Measurements from ENCODE around the gene UST.

UST gene

GRCh38 chr6:148794797-148795196, 48.0 kb downstream of the UST start:
- H3K9ac ChIP-seq (ENCODE audit: low read length): no peak overlapping the region
- no peaks in the 10 kb centered on the region for H3K36me3 ChIP-seq (ENCODE audit: low read length)
- no peaks in the 10 kb centered on the region for H3K9me3 ChIP-seq (ENCODE audit: insufficient read depth, low read length)
- no peaks in the 10 kb centered on the region for H3K27me3 ChIP-seq (ENCODE audit: low read length)
- H2AFZ ChIP-seq (ENCODE audit: low read depth, low read length, severe bottlenecking): no peak overlapping the region
- no peaks in the 10 kb centered on the region for H4K20me1 ChIP-seq (ENCODE audit: low read depth, low read length)
- H3K4me3 ChIP-seq (ENCODE audit: insufficient read depth, low read length, poor library complexity, severe bottlenecking): no peak overlapping the region
- H3K4me2 ChIP-seq (ENCODE audit: low read depth, low read length, poor library complexity, severe bottlenecking): no peak overlapping the region
- no peak for TF ChIP-seq EZH2phosphoT487 (conservative IDR thresholded peaks at IDR 0.05; ENCODE audit: low read length)
- TF ChIP-seq CTCF (IDR thresholded peaks at IDR 0.05; ENCODE audit: insufficient read depth, low read length, poor library complexity, severe bottlenecking): no peak
- no peak overlapping the region for H3K27ac ChIP-seq (ENCODE audit: low read depth, low read length)
- no peaks in the 10 kb centered on the region for H3K79me2 ChIP-seq (ENCODE audit: insufficient read depth, low read length)
- H3F3A ChIP-seq (ENCODE audit: insufficient read depth): no peaks in the 10 kb centered on the region
- H3K9me2 ChIP-seq (replicated peaks; ENCODE audit: insufficient read depth, low read length): no peaks in the 10 kb centered on the region

GRCh38 chr6:148795563-148795962, 48.7 kb downstream of the UST start:
- H2AFZ ChIP-seq (ENCODE audit: low read depth, low read length, severe bottlenecking): no peak overlapping the region
- TF ChIP-seq EZH2phosphoT487 (conservative IDR thresholded peaks at IDR 0.05; ENCODE audit: low read length) (no peak), CTCF (IDR thresholded peaks at IDR 0.05; ENCODE audit: insufficient read depth, low read length, poor library complexity, severe bottlenecking) (no peak)
- no peaks in the 10 kb centered on the region for H3K9me3 ChIP-seq (ENCODE audit: insufficient read depth, low read length)
- H3K4me3 ChIP-seq (ENCODE audit: insufficient read depth, low read length, poor library complexity, severe bottlenecking): no peak overlapping the region
- no peaks in the 10 kb centered on the region for H3F3A ChIP-seq (ENCODE audit: insufficient read depth)
- H3K36me3 ChIP-seq (ENCODE audit: low read length): no peaks in the 10 kb centered on the region
- H3K27me3 ChIP-seq (ENCODE audit: low read length): no peaks in the 10 kb centered on the region
- H3K27ac ChIP-seq (ENCODE audit: low read depth, low read length): no peak overlapping the region
- H4K20me1 ChIP-seq (ENCODE audit: low read depth, low read length): no peaks in the 10 kb centered on the region
- H3K79me2 ChIP-seq (ENCODE audit: insufficient read depth, low read length): no peaks in the 10 kb centered on the region
- no peak overlapping the region for H3K9ac ChIP-seq (ENCODE audit: low read length)
- no peaks in the 10 kb centered on the region for H3K9me2 ChIP-seq (replicated peaks; ENCODE audit: insufficient read depth, low read length)
- H3K4me2 ChIP-seq (ENCODE audit: low read depth, low read length, poor library complexity, severe bottlenecking): no peak overlapping the region

GRCh38 chr6:148799647-148800046, 52.8 kb downstream of the UST start:
- Histone ChIP-seq H3F3A (ENCODE audit: insufficient read depth) (no peaks in the 10 kb centered on the region), H3K79me2 (ENCODE audit: insufficient read depth, low read length) (no peaks in the 10 kb centered on the region), H4K20me1 (ENCODE audit: low read depth, low read length) (no peaks in the 10 kb centered on the region), H3K4me2 (ENCODE audit: low read depth, low read length, poor library complexity, severe bottlenecking) (no peak overlapping the region), H3K27me3 (ENCODE audit: low read length) (no peaks in the 10 kb centered on the region), H2AFZ (ENCODE audit: low read depth, low read length, severe bottlenecking) (no peak overlapping the region), H3K27ac (ENCODE audit: low read depth, low read length) (no peak overlapping the region), H3K9me2 (replicated peaks; ENCODE audit: insufficient read depth, low read length) (no peaks in the 10 kb centered on the region), H3K9me3 (ENCODE audit: insufficient read depth, low read length) (no peaks in the 10 kb centered on the region), H3K9ac (ENCODE audit: low read length) (no peak overlapping the region), H3K36me3 (ENCODE audit: low read length) (no peaks in the 10 kb centered on the region), H3K4me3 (ENCODE audit: insufficient read depth, low read length, poor library complexity, severe bottlenecking) (no peak overlapping the region)
- TF ChIP-seq EZH2phosphoT487 (conservative IDR thresholded peaks at IDR 0.05; ENCODE audit: low read length) (no peak), CTCF (IDR thresholded peaks at IDR 0.05; ENCODE audit: insufficient read depth, low read length, poor library complexity, severe bottlenecking) (no peak)

All from SU-DHL-6 (cell line).